Activated CD8-positive, alpha-beta memory T cell treated with anti-CD3 and anti-CD28 coated beads, Interleukin-2, amount 10 ng/mL, durations not matched to agents 7 days and 5 days (primary cell): Measurements from ENCODE around the gene KNSTRN. TPM values are rescaled to one million over a fixed set of nuclear protein-coding genes. Genes with fewer than 3 reads are reported as not detected.

Experiments used
- ATAC-seq: fragments of 150-1000 bp; cut with Tn5 transposase; one replicate; pipeline ENCODE4 v1.10.0; 2021; ENCODE audit warnings: moderate library complexity
- CTCF ChIA-PET: fragments of 350-600 bp; sonication (Branson Sonifier 250); formaldehyde crosslinking; loops from one replicate; lab custom pipeline; 2021; ENCODE audit warnings: antibody characterized with exemption; lab: Charles Lee
- DNase-seq: peaks from one replicate; pipeline ENCODE4 v3.0.0-alpha.2; 2020
- H3K27ac Mint-ChIP-seq: one replicate; pipeline ENCODE4 v1.8.0; 2021; ENCODE audit warnings: mild to moderate bottlenecking, mixed read lengths
- H3K27me3 Mint-ChIP-seq: one replicate; pipeline ENCODE4 v1.8.0; 2021; ENCODE audit warnings: mixed read lengths
- H3K36me3 Mint-ChIP-seq: one replicate; pipeline ENCODE4 v1.8.0; 2021; ENCODE audit warnings: mild to moderate bottlenecking, mixed read lengths
- H3K4me1 Mint-ChIP-seq: one replicate; pipeline ENCODE4 v1.8.0; 2021; ENCODE audit warnings: mixed read lengths
- H3K4me3 Mint-ChIP-seq: one replicate; pipeline ENCODE4 v1.8.0; 2021; ENCODE audit warnings: mild to moderate bottlenecking, moderate library complexity, mixed read lengths
- H3K9me3 Mint-ChIP-seq: one replicate; pipeline ENCODE4 v1.8.0; 2022; ENCODE audit warnings: low read depth, mixed read lengths
- total RNA-seq, 2 experiments: library from RNA; stranded (reverse); gene quantifications; one replicate each; pipeline ENCODE4 v1.2.3, GENCODE V29; 2021

Gene KNSTRN
- total RNA-seq, 2 experiments from 2014 or later, result 77.1 to 82.0 TPM

- Mint-ChIP-seq H3K27ac (no peak overlapping the region), H3K9me3 (no peaks in the 10 kb centered on the region), H3K4me1 (peaks cover 2% of the 10 kb centered on the region), H3K27me3 (peaks cover 2% of the 10 kb centered on the region), H3K36me3 (no peaks in the 10 kb centered on the region), H3K4me3 (no peak overlapping the region)
- CTCF ChIA-PET, result interaction anchor here (0.9 to 13.7 kb wide), 12 partner anchors 8 to 123 kb away, joined by 3 to 317 read pairs (median 32); partner anchors contain the start of genes ANKRD63, INAFM2, PHGR1 and PLCB2
- no peak for DNase-seq
- no peak for ATAC-seq
These were observed 42.3 kb upstream of the KNSTRN start for GRCh38 chr15:40340038-40340739.

DNA sequence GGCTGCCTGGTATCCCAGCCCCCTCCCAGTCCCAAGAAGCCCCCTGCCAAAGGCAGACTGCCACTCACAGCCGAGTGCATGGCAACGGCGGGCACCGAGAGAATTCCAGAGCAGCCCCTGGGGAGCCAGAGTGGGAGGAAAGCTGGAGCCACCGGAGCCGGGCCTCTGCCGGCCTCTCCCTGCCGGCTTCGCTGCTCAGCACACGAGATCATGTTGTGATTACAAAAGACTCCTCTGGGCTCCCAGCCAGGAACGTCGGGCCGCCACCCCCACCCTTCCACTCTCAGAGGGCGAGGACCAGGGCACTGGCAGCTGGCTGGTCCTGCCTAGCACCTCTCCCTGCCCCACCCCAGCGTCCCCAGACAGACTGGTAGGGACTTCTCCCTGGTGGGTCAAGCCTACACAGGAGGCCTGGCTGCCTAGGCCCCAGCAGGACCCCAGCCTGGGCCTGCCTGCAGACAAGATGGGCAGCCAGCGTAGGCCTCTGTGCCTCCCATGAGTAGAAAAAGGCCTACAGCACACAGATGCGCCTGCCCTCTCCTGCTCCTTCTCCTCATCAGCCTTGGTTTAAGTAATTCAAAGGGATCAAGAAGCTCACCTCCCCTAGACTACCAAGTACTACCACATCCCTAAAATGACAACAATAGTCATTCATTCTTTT is 41.7 kb upstream of the KNSTRN start, which contains the start of gene CCDC9B:
TSS of gene CCDC9B (minus strand) at position 200 of the 661 bp plus-strand sequence. CDS start at position 80, 120 bp downstream.
- Mint-ChIP-seq H3K4me1 (peaks cover 2% of the 10 kb centered on the region), H3K9me3 (no peaks in the 10 kb centered on the region), H3K27me3 (peaks cover 2% of the 10 kb centered on the region), H3K27ac (no peak within 1 kb of the TSS), H3K4me3 (no peak within 1 kb of the TSS), H3K36me3 (no peaks in the 10 kb centered on the region)
- no peak for ATAC-seq
- no peak for DNase-seq
- CTCF ChIA-PET, result interaction anchor here (0.9 to 13.7 kb wide), 12 partner anchors 8 to 82 kb away, joined by 3 to 317 read pairs (median 38); partner anchors contain the start of genes DISP2, INAFM2 and PLCB2

GRCh38 chr15:40342416-40343320 is 39.9 kb upstream of the KNSTRN start:
- CTCF ChIA-PET, result interaction anchor here (1.0 to 13.7 kb wide), 12 partner anchors 9 to 97 kb away, joined by 3 to 317 read pairs (median 36); partner anchors contain the start of genes DISP2, INAFM2, IVD and PLCB2
- ATAC-seq, result no peak
- Mint-ChIP-seq H3K4me3 (no peak overlapping the region), H3K27ac (no peak overlapping the region), H3K4me1 (peaks cover 2% of the 10 kb centered on the region), H3K36me3 (no peaks in the 10 kb centered on the region), H3K9me3 (no peaks in the 10 kb centered on the region), H3K27me3 (peaks cover 2% of the 10 kb centered on the region)
- no peak for DNase-seq

GRCh38 chr15:40343512-40343911 is 39.0 kb upstream of the KNSTRN start:
- H3K4me3 Mint-ChIP-seq, result no peak overlapping the region

DNA sequence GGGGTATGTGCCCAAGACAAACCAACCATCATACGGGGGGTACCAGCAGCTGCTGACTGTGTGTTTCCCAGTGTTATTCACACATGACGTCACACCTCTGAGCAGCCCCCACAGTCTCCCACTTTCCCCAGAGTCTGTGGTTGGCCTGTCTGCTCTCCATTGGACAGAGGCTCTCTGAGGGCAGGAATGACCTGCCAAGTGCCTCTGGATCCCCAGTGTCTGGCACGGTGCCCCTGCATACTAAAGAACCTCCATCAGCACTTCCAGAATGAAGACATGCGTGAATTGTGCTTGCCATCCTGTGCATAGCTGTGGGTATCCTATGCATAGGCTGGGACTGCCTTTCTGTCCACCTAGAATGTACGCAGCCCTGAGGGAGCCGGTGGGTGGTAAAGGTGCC is 38.3 kb upstream of the KNSTRN start:
- CTCF ChIA-PET, result interaction anchor here (0.6 to 13.7 kb wide), 29 partner anchors 9 to 438 kb away, joined by 3 to 317 read pairs (median 6); partner anchors contain the start of genes DISP2, INAFM2, IVD and KNSTRN
- H3K36me3 Mint-ChIP-seq, result no peaks in the 10 kb centered on the region
- H3K4me1 Mint-ChIP-seq, result no peaks in the 10 kb centered on the region
- no peak overlapping the region for H3K27ac Mint-ChIP-seq
- ATAC-seq, result no peak
- no peak for DNase-seq
- H3K27me3 Mint-ChIP-seq, result no peaks in the 10 kb centered on the region
- H3K9me3 Mint-ChIP-seq, result no peaks in the 10 kb centered on the region
- no peak overlapping the region for H3K4me3 Mint-ChIP-seq

More at GRCh38 chr15:40343512-40343911, 39.0 kb upstream of the KNSTRN start:
- CTCF ChIA-PET, result interaction anchor here (1.2 to 13.7 kb wide), 16 partner anchors 10 to 110 kb away, joined by 3 to 317 read pairs (median 10); partner anchors contain the start of genes DISP2, INAFM2, IVD and PLCB2
- ATAC-seq, result no peak
- H3K27ac Mint-ChIP-seq, result no peak overlapping the region
- H3K27me3 Mint-ChIP-seq, result no peaks in the 10 kb centered on the region
- H3K9me3 Mint-ChIP-seq, result no peaks in the 10 kb centered on the region
- no peaks in the 10 kb centered on the region for H3K4me1 Mint-ChIP-seq
- H3K36me3 Mint-ChIP-seq, result no peaks in the 10 kb centered on the region
- DNase-seq, result no peak

- Mint-ChIP-seq H3K4me1 (no peaks in the 10 kb centered on the region), H3K27me3 (no peaks in the 10 kb centered on the region), H3K4me3 (no peak overlapping the region), H3K27ac (no peak overlapping the region), H3K36me3 (no peaks in the 10 kb centered on the region), H3K9me3 (no peaks in the 10 kb centered on the region)
- peak; percentile 86 for ATAC-seq
- peak; percentile 83 for DNase-seq
- CTCF ChIA-PET, result interaction anchor here (0.6 to 13.7 kb wide), 30 partner anchors 9 to 438 kb away, joined by 3 to 317 read pairs (median 6); partner anchors contain the start of genes DISP2, INAFM2, IVD and KNSTRN
These were observed 37.8 kb upstream of the KNSTRN start for GRCh38 chr15:40344631-40345120.

DNA sequence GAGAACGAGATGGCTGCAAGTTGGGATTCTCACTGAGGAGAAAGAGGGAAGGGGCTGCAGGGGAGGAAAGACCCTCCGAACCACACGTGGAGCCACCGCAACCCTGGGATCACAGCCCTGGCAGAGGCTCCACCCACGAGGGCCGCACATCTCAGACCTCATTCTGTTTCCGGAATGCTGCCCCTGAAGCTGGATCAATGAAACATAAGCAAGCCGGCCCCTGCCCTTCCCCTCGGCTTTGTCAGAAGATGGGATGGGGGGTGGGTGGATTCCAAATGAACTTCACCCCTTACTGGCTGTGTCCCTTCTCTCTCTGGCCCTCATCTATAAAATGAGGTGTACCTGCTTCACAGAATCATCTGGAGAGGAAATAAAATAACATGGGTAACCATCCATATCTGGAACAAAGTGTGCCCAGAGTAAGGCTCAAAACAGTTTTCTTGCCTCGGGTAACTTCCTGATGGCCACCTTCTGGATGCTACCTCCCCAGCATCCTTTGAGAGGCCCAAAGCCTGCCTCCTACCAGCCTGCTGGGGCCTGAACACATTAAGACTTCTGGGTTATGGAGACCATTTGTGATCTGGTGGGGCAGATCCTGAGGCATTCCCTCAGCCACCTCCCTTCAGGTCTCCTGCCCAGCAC is 37.2 kb upstream of the KNSTRN start:
- Mint-ChIP-seq H3K36me3 (no peaks in the 10 kb centered on the region), H3K27ac (no peak overlapping the region), H3K9me3 (no peaks in the 10 kb centered on the region), H3K4me1 (no peaks in the 10 kb centered on the region), H3K27me3 (no peaks in the 10 kb centered on the region), H3K4me3 (no peak overlapping the region)
- DNase-seq (no peak), ATAC-seq (no peak)
- CTCF ChIA-PET, result interaction anchor here (0.7 to 13.7 kb wide), 22 partner anchors 8 to 437 kb away, joined by 3 to 317 read pairs (median 8); partner anchors contain the start of genes DISP2, INAFM2, IVD and PLCB2

DNA sequence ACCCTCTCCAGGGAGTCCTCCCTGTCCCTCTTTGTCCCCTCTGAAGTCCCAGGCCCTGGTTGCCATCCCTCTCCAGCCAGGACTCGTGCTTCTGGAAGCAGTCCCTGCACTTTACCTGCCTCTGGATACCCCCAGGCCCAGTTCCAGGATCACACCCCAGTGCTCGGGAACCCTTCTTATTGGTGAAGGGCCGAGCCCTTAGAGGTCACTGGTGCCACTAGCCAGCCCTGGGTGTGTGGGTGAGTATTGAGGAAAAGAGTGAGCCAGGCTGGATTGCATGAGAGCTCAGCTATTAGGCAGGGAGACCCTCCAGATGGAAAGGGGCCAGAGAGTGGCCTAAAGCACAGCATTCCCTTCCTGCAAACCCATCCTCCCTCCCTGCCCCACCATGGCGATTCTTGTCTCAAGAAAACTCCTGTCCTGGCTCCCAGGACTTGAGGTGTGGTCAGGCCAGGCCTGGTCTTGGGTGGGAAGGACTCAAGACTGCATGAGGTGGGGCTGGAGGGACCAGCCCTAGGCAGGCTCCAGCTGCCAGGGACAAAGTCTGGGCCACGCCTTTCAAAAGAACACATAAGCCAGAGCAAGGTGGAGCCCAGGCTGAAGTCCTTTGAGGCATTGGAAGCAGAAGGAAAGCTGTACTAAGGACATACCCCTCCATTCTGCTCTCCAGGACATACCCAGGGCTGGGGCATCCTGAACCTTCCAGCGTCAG is 36.5 kb upstream of the KNSTRN start:
- H3K4me1 Mint-ChIP-seq, result no peaks in the 10 kb centered on the region
- no peaks in the 10 kb centered on the region for H3K9me3 Mint-ChIP-seq
- DNase-seq (no peak), ATAC-seq (no peak)
- H3K27me3 Mint-ChIP-seq, result no peaks in the 10 kb centered on the region
- no peaks in the 10 kb centered on the region for H3K36me3 Mint-ChIP-seq
- CTCF ChIA-PET, result interaction anchor here (1.0 to 13.7 kb wide), 7 partner anchors 8 to 76 kb away, joined by 3 to 317 read pairs (median 53); partner anchors contain the start of genes INAFM2 and PLCB2
- H3K27ac Mint-ChIP-seq, result no peak overlapping the region
- no peak overlapping the region for H3K4me3 Mint-ChIP-seq

GRCh38 chr15:40346579-40347558 is 35.7 kb upstream of the KNSTRN start:
- CTCF ChIA-PET, result interaction anchor here (0.7 to 13.7 kb wide), 6 partner anchors 9 to 75 kb away, joined by 3 to 317 read pairs (median 14); partner anchors contain the start of genes DISP2, INAFM2 and PLCB2
- H3K4me1 Mint-ChIP-seq, result no peaks in the 10 kb centered on the region
- H3K36me3 Mint-ChIP-seq, result no peaks in the 10 kb centered on the region
- H3K9me3 Mint-ChIP-seq, result no peaks in the 10 kb centered on the region
- DNase-seq, result no peak
- H3K4me3 Mint-ChIP-seq, result no peak overlapping the region
- H3K27me3 Mint-ChIP-seq, result no peaks in the 10 kb centered on the region
- no peak overlapping the region for H3K27ac Mint-ChIP-seq
- no peak for ATAC-seq

GRCh38 chr15:40347559-40348473 is 34.7 kb upstream of the KNSTRN start:
- no peaks in the 10 kb centered on the region for H3K9me3 Mint-ChIP-seq
- H3K4me3 Mint-ChIP-seq, result no peak overlapping the region
- H3K27me3 Mint-ChIP-seq, result no peaks in the 10 kb centered on the region
- H3K4me1 Mint-ChIP-seq, result no peaks in the 10 kb centered on the region
- no peak for DNase-seq
- no peak for ATAC-seq
- CTCF ChIA-PET, result interaction anchor here (1.8 to 4.5 kb wide), 2 partner anchors 10 to 74 kb away, joined by 5 to 24 read pairs; no protein-coding TSS in a partner anchor
- no peak overlapping the region for H3K27ac Mint-ChIP-seq
- no peaks in the 10 kb centered on the region for H3K36me3 Mint-ChIP-seq
